ENCODE results near the gene DOHH.

GRCh38 chr19:3549816-3550215 lies 49.3 kb upstream of the DOHH start:
- TF ChIP-seq CTCF (conservative IDR thresholded peaks at IDR 0.05 in 1 of 2, IDR thresholded peaks at IDR 0.05 in 1 of 2; ENCODE audit: extremely low read depth in 1 of 2, insufficient read depth in 1 of 2, low read depth in 1 of 2, low read length in 2 of 2), result no peak
- TF ChIP-seq EZH2 (IDR thresholded peaks at IDR 0.05; ENCODE audit: borderline replicate concordance, low read length), result no peak
